GM10847 (cell line): ENCODE data around the gene PHF24.

Source experiments
- POLR2A ChIP-seq: IDR thresholded peaks from 2 replicates; pipeline ENCODE4 v1.6.1; 2011; ENCODE audit not compliant: insufficient read length; ENCODE audit errors: extremely low read depth

The PHF24 gene

GRCh38 chr9:35001803-35002502, 43.9 kb downstream of the PHF24 start:
- no peak for TF ChIP-seq POLR2A

GRCh38 chr9:35002623-35003022, 44.5 kb downstream of the PHF24 start:
- TF ChIP-seq POLR2A, result no peak

- TF ChIP-seq POLR2A, result no peak
Observed at GRCh38 chr9:35010351-35010958, 52.4 kb downstream of the PHF24 start.

GRCh38 chr9:35014517-35014916, 56.4 kb downstream of the PHF24 start:
- TF ChIP-seq POLR2A, result no peak

GRCh38 chr9:35026671-35027070, 68.6 kb downstream of the PHF24 start:
- no peak for TF ChIP-seq POLR2A

GRCh38 chr9:35027374-35027773, 69.3 kb downstream of the PHF24 start:
- no peak for TF ChIP-seq POLR2A

GRCh38 chr9:35027860-35028259, 69.8 kb downstream of the PHF24 start:
- TF ChIP-seq POLR2A, result no peak

GRCh38 chr9:35028341-35028740, 70.3 kb downstream of the PHF24 start:
- TF ChIP-seq POLR2A, result no peak

GRCh38 chr9:35029241-35029640, 71.2 kb downstream of the PHF24 start:
- TF ChIP-seq POLR2A, result no peak

- TF ChIP-seq POLR2A, result no peak
Observed at GRCh38 chr9:35029852-35030251, 71.8 kb downstream of the PHF24 start.
